ENCODE data around the gene PARP3.

PARP3 gene

GRCh38 chr3:51960386-51960785 is 18.2 kb downstream of the PARP3 start:
- H3K4me3 ChIP-seq (ENCODE audit: low read depth, low read length) = no peak overlapping the region
- no peak for TF ChIP-seq CTCF (IDR thresholded peaks at IDR 0.05; ENCODE audit: low read depth, low read length)

GRCh38 chr3:51961011-51961410 is 18.8 kb downstream of the PARP3 start:
- no peak for TF ChIP-seq CTCF (IDR thresholded peaks at IDR 0.05; ENCODE audit: low read depth, low read length)
- H3K4me3 ChIP-seq (ENCODE audit: low read depth, low read length) = no peak overlapping the region

- H3K4me3 ChIP-seq (ENCODE audit: low read depth, low read length) = no peak overlapping the region
- TF ChIP-seq CTCF (IDR thresholded peaks at IDR 0.05; ENCODE audit: low read depth, low read length) = no peak
Measured at GRCh38 chr3:51961602-51962569, 19.7 kb downstream of the PARP3 start.

- no peak overlapping the region for H3K4me3 ChIP-seq (ENCODE audit: low read depth, low read length)
- no peak for TF ChIP-seq CTCF (IDR thresholded peaks at IDR 0.05; ENCODE audit: low read depth, low read length)
Measured at GRCh38 chr3:51962854-51963530, 20.8 kb downstream of the PARP3 start.

GRCh38 chr3:51963951-51964451 is 21.8 kb downstream of the PARP3 start:
- no peak overlapping the region for H3K4me3 ChIP-seq (ENCODE audit: low read depth, low read length)
- no peak for TF ChIP-seq CTCF (IDR thresholded peaks at IDR 0.05; ENCODE audit: low read depth, low read length)

GRCh38 chr3:51964521-51964920 is 22.4 kb downstream of the PARP3 start:
- TF ChIP-seq CTCF (IDR thresholded peaks at IDR 0.05; ENCODE audit: low read depth, low read length) = no peak
- H3K4me3 ChIP-seq (ENCODE audit: low read depth, low read length) = no peak overlapping the region

GRCh38 chr3:51966016-51966415 is 23.9 kb downstream of the PARP3 start:
- TF ChIP-seq CTCF (IDR thresholded peaks at IDR 0.05; ENCODE audit: low read depth, low read length) = no peak
- peak overlapping the region; percentile 77 for H3K4me3 ChIP-seq (ENCODE audit: low read depth, low read length)

Measured in WI38 (cell line).